ENCODE results near the gene FBXO3.
"Not testable (repeated sequence)": the region's sequence is repeated elsewhere in the genome, so short reads cannot be mapped to it uniquely, and the experiment has no call there.

FBXO3 gene

DNA sequence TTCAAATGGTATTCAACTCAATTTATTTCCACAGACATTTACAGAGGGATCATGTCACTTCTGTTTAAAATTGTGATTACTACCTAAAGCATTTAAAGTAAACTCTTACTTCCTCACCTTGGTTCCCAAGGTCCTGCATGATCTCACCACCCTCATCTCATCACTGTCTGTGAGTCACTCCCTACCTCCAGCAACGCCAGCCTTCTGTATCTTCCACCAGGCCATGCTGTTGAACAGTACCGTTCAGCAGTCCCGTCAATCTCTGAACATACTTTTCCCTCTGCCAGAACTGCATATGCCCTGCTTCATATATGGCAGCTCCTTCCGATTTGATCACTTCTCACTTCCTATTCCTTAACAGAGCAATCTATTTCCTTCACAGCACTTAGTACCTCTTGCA lies 2.0 kb downstream of the FBXO3 start:
- DNase-seq (ENCODE audit: low spot score) = no peak

DNA sequence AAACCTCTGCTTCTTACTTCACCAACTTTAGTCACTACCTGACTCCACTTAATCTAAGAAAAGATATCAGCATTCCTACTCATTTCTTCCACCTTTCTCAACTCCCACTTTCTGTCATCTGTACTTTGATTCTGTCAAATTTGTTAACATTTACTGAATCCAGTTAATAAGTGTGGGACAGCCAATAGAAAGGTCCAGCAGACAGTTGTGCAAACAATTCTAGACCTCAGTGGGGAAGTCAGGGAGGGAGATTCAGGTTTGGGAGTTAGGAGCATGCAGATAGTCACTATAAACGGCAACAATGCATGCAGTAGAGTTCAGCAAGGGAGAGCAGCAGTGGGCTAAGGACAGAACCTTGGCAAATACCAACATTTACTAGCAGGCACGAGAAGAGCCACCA lies 4.1 kb downstream of the FBXO3 start:
- DNase-seq (ENCODE audit: low spot score) = no peak

DNA sequence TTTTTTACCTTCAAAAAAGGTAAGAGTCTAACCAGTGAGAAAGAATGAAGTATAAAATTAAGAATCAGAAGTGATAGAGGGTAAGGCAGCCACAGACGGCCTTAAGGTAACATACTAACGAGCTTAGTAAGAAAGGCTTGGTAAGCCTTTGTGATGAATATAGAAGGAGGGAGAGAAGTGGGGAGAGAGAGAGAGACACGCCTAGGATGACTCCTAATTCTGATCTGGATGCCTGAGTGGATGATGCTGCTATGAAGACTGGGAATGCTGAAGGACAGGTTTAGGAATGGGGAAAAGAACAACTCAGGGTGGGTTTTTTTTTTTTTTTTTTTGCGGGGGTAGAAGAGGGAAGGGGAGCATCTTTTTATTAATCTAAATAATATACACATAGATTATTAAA lies 4.8 kb downstream of the FBXO3 start:
- no peak for DNase-seq (ENCODE audit: low spot score)

DNA sequence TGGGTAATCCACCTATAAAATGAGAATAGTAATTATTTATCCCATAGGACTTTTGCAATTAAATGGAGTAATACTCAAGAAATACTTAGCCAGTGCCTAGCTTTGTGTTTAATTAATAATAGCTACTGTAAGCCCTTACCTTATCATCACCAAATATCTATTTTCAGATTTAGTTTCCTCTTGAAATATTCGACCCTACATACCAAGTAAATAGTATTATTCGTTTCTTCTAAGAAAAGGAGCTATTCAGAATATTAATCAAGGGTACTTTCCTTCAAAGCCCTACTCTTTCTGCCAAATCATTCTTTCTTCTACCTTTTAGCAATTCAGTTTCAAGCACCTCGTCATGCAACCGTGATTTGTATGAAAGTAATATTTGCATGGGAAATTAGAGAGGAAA lies 6.7 kb downstream of the FBXO3 start:
- DNase-seq (ENCODE audit: low spot score) = no peak

DNA sequence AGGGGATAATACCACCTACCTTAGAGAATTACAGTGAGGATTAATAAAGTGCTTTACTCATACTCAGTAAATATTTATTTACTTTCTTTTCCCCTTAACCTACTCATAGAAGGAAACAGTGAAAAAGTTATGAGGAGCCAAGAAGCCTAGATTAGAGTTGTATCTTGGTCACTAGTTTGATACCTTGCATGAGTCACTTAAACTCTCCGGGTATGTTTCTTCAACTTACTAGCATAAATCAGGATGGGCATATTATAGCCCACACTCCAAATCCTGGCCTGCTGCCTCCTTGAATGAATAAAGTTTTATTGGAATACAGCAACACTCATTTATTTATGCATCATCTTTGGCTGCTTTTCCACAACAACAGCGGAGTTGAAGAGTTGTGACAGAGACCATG lies 8.2 kb downstream of the FBXO3 start:
- DNase-seq (ENCODE audit: low spot score) = no peak

DNA sequence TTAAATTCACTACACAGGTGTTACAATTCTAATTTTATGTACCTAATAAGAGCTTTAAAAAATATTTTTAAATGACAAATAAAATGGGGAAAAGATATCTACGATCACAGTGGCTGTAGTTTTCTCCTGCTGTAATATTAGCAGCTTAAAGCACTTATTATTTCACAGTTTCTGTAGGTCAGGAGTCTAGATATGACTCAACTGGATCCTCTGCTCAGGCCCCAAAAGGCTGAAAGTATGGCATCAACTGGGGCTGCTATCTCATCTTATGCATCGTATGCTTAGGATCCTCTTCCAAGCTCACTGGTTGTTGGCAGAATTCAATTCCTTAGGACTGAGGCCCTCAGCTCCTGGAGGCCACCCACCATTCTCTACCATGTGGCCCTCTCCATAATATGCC lies 12.8 kb downstream of the FBXO3 start:
- DNase-seq (ENCODE audit: low spot score) = no peak

DNA sequence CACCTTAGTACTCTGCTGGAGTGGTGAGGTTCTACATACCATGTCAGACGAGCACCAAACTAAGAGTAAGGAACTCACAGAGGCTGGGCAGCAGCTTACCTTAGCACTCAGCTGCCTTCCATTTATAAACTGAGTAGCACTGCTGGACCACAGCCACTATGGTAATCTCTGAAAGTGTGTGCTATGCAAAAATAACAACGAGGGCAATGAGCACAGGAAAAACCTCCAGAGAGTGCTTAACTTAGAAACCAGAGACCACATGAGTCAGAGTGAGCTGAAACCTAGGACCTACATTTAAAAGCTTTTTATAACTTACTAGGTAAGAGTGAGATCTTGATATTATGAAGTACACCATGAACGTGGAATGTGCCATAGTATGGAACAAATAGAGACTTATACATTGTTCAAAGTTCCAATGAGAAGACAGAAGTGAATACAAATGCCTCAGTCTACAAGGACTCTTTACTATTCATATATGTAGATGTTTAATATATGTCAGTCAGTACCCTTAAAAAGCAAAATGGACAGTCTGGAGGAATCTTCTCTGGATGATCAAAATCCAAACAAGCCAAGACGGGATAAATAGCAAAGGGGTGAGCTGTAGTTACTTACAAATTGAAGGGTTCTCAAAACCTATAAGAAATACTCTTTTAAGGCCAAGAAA lies 20.9 kb downstream of the FBXO3 start:
- DNase-seq (ENCODE audit: low spot score) = no peak

DNA sequence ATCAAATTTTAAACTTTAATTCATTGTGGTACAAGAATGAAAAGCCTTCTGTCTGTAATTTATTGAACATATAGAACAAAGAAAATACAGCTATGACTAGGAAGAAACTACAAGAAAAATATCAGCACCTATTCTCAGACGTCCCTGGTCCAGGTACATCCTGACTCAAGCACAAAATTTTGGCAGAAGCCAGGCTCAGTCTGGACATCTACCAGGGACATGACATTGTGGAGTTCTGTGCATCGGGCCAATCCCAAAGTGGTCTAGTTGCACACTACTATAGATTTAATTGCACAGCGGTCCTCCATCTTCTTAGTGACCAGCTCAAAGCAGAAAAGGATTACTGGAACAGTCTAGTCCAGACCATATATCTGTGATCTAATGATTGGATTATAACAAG lies 22.4 kb downstream of the FBXO3 start:
- DNase-seq (ENCODE audit: low spot score) = no peak

DNA sequence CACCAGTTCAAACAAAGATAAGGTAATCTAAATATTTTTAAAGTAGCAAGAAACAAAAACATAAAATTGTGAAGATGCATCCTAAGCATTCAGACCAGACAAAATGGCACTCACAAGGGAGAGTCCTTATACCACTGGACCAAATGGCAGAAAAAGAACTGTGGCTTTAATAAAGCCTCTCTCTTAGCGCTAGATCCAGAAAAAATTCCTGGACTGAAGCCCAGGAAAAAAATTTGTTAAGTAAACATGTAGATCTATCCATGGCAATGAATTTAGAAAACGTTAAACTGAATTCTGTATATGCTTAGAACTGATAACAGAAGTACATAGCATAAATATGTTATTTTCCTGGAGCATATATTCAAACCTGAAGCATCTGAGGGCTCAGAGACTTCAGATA lies 26.3 kb downstream of the FBXO3 start:
- no peak for DNase-seq (ENCODE audit: low spot score)

DNA sequence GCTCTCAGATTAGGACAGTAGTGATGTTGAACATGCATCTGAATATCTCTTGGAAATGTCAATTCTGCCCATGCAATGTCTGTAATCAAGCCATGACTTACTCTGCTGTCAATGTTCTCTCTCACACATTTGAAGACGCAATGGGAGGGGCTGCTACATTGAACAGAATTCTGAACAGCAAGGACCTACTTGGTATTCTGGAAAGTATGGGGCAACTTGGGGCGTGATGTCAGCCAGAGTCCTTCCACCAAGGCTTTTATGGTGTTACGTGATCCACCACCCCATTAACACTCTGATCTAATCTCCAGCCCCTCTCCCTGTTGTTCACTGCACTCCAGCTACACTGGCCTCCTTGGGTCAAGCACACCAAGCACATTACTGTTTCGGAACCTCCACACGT lies 31.0 kb downstream of the FBXO3 start:
- DNase-seq (ENCODE audit: low spot score) = no peak

DNA sequence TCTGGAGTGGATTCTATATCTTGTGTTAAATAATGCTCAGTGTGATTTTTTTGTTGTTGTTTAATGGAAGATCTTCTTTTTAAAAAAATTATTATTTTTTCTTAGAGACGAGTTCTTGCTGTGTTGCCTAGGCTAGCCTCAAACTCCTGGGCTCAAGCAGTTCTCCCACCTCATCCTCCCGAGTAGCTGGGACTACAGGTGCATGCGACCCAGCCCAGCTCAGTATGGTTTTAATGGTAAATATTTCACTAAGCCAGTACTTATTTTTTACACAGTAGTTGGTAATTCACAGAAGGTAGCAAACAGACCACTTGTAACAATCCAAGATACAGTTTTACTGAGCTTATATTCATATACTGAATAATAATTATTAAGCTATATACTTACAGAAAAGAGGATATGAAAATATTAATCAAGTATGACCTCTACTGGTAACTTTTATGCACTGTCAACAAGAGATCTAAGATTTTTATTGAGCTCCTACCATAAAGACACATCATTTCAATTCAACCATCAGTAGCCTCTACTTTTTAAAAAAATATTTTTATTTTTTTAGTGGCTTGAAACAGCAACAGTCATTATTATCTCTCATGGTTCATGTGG lies 32.0 kb downstream of the FBXO3 start:
- peak; percentile 52 for DNase-seq (ENCODE audit: low spot score)

DNA sequence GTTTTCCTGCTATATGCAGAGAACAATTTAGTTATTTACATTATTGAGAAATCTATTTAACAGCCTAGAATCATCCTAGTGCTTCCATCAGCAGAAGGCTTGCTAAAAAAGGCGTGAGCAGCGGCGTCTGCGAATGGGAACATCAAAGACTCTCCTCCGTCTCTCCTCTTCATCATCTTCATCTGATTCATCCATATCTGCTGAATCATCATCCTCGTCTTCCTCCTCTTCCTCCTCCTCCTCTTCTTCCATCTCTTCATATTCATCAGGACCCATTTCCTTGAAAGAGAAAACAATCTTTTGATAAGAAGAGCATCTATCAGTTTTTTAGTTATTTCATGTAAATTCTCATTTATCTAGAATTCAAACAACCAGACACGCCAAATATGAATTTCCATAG lies 32.5 kb downstream of the FBXO3 start:
- DNase-seq (ENCODE audit: low spot score) = no peak

DNA sequence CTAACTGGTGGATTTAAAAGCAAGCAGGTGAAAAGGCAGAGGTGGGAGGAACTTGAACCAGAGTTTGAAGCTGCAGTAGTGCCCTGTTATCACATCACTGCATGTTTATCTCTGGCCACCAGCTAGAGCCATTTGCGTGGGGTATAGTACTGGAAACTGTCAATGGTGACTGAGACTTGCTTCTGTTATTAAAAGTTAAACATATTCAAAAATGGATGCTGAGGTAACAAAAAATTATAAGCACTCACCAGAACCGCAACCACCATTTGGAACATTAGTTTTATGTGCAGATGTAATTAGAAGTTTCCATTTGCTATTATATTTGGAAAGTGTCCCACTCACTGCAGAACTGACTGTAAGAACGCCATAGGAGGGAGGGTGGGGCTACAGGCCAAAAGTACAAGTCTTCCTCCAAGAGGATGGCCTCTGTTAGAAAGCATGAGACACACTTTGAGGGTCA lies 36.9 kb downstream of the FBXO3 start:
- DNase-seq (ENCODE audit: low spot score) = no peak

DNA sequence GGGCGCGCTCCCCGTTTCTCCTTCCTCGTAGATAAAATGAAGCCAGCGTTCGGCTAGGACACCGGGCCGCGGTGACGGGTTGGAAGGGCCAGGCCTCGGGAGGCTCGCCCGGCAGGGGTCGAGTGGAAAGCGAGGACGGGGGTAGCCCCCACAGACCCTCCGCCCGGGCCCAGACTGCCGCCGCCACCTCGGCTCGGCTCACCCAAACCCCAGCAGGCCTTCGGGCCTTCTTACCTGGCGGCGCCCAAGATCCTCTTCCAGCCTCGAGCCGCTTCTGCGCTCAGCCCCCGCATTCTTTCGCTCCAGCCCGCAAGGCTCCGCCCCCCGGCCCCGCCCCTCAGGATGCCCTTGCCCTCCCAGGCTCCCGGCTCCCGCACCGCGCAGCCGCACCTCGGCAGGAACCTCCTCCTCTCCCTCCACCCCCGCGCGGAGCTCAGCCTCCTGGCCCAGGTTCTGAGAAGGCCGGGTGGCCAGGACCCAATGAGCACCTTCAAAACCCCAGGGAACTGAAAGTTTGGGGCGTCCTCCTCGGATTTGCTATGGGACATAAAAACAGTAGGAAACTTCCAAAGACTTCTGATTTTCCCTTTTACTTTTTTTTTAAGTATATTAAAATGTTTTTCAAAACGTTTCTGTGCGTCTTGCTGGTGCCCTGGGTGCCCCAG lies 38.0 kb downstream of the FBXO3 start, which contains the start of gene CD59:
Gene CD59, minus strand, starts transcription at position 276 of the 665 bp plus-strand sequence. CDS start 13,978 bp downstream, outside the sequence.
- DNase-seq (ENCODE audit: low spot score) = peak; percentile 89

DNA sequence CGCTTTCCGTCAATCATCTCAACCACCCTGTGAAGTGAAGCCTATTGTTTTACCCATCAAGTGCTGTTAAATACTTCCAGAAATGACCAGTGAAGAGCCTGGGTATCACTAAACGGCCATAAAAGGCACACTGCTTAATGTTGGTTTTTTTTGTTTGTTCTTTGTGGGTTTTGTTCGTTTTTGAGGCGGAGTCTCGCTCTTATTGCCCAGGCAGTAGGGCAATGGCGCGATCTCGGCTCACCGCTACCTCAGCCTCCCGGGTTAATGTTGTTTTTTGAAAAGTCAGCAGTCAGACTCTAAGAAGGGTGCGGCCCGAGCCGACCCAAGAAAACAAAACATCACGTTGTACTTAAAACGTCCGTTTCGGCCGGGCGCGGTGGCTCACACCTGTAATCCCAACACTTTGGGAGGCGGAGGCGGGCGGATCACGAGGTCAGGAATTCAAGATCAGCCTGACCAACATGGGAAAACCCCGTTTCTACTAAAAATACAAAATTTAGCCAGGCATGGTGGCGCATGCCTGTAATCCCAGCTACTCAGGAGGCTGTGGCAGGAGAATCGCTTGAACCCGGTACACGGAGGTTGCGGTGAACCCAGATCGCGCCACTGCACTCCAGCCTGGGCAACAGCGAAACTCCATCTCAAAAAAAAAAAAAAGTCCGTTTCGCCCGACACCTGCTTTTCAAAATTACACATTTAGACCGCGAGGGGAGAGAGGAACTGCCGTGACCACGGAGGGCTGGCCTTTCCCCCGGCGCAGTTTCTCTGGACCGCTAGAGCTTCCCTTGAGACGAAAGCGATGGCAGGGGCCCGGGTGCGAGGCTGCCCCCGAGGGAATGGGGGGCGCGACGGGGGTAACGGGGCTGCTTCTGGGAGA lies 38.8 kb downstream of the FBXO3 start:
- DNase-seq (ENCODE audit: low spot score) = peak; percentile 55

DNA sequence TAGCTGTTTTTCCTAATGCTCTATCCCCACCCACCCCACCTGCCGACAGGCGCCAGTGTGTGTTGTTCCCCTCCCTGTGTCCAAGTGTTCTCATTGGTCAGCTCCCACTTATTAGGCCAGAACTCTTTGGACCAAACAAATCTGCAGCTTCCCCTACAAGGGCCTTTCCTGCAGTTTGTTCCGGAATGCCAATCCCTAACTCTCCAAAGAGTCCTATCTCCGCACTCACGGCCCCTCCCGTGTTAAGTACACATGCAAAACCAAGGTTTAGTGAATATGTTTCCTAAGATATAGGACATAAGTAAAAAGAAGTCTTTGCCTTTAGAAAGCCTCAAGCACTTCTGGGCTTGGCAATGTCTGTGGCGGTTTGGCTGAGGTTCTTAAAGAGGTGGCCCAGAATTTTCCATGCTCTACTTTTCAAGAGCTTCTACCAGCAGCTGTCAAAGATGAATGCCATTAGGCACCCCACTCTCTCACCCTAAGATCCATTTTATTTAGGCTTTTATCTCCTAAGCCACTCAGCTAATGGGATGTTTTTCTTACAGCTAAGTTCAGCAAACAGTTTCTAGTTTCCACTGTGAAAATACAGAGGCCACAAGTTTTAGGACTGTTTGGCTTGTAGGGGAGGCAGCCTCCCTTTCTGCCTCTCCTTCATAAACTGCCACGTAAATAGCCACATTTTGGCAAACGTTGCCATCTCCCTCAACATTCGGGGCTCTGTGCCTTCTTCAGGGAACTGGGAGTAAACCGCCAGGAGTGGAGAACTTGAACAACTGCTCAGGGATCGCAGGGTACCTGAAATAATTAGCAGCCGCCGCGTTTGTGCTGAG lies 39.7 kb downstream of the FBXO3 start:
- DNase-seq (ENCODE audit: low spot score) = no peak

DNA sequence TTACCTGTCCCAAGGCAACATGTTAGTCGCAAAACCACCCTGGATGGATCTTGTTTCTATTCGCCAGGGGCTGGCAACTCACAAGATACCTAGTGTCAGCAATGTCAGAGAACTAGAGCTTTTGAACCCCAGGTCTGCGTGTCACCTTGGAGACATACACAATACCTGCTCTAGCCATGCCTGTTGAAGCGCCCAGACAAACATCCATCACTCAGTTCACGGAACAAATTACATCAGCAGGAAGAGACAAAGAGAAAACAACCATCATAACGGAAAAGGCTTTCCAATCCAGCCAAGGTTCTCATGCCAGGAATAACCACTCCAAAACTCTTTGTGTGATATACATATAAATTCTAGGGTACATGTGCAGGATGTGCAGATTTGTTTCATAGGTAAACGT lies 40.3 kb downstream of the FBXO3 start:
- DNase-seq (ENCODE audit: low spot score) = no peak

DNA sequence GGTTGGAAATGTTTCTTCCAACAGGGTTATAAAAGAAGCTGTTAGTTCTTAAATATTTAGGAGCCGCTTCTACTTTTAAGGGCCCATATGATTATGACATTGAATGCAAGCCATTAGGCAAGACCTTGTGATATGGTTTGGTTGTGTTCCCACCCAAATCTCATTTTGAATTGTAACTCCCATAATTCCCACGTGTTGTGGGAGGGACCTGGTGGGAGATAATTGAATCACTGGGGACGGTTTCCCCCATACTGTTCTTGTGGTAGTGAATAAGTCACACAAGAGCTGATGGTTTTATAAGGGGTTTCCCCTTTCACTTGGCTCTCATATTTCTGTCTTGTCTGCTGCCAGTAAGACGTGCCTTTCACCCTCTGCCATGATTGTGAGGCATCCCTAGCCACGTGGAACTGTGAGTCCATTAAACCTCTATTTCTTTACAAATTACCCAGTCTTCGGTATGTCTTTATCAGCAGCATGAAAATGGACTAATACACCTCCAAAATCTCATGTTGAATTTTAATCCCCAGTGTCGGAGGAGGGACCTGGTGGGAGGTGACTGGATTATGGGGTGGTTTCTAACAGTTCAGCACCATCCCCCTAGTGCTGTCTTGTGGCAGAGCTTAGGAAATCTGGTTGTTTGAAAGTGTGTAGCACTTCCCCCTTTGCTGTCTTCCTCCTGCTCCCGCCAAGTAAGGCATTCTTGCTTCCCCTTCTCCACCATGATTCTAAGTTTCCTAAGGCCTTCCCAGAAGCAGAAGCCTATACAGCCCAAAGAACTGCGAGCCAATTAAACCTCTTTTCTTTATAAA lies 42.4 kb downstream of the FBXO3 start:
- DNase-seq (ENCODE audit: low spot score) = no peak

DNA sequence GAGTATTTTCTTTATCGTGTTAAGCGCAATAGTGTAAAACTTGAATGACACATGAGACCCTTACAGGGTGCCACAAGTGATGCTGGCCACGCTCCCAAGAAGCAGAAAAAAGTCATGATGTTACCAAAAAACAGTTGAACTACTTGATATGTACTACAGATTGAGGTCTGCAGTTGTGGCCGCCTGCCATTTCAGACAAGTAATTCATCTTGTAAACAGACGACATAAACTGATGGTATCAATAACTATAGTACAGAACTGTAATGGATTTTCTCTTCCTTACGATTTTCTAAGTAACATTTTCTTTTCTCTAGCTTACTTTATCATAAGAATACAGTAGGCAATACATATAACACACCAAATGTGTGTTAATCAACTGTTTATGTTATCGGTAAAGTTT lies 43.6 kb downstream of the FBXO3 start:
- DNase-seq (ENCODE audit: low spot score) = no peak

DNA sequence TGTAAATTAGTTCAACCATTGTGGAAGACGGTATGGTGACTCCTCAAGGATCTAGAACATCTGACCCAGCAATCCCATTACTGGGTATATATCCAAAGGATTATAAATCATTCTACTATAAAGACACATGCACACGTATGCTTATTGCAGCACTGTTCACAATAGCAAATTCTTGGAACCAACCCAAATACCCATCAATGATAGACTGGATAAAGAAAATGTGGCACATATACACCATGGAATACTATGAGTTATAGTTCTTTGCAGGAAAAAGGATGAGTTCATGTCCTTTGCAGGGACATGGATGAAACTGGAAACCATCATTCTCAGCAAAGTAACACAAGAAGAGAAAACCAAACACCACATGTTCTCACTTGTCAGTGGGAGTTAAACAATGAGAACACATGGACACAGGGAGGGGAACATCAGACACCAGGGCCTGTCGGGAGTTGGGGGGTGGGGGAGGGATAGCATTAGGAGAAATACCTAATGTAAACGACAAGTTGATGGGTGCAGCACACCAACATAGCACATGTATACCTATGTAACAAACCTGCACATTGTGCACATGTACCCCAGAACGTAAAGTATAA lies 45.2 kb downstream of the FBXO3 start:
- DNase-seq (ENCODE audit: low spot score) = not testable (repeated sequence)
